ENCODE measurements around the gene TMEM92.

Gene TMEM92

DNA sequence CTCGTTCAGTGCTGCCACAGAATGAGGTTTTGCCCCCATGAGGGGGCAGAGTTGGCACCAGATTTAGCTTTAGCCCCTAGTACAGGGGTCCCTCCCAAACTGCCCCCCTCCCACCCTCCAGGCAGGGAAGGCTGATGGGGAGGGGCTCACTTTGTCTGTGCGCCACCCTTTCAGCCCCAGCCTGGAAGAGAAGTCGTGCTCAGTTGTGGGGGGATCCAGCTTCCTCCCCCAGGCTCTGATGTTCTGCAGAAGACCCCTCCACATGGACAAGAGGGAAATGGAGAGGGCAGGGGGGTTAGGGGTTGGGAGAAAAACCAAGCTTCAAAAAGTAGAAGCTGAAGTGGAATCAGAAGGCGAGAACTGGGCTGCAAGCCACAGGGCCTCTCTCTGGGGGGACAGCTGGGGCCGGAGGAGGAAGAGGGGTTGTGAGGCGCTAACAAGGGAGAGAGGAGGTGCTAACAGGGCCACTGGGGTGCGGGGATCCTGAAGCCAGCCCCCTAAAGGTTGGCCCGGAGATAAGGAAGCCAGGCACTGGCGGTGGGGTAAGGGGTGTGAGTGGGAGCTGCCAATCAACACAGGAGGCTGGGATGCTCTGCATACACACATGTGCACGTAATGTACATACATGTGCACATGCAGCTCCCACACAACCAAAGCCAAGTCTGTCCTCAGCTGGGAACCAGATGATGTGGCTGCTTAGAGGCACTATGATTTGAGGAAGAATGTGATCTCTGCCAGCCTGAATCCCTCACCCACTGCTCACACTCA lies 7.0 kb upstream of the TMEM92 start:
- TF ChIP-seq, protein P1, sequence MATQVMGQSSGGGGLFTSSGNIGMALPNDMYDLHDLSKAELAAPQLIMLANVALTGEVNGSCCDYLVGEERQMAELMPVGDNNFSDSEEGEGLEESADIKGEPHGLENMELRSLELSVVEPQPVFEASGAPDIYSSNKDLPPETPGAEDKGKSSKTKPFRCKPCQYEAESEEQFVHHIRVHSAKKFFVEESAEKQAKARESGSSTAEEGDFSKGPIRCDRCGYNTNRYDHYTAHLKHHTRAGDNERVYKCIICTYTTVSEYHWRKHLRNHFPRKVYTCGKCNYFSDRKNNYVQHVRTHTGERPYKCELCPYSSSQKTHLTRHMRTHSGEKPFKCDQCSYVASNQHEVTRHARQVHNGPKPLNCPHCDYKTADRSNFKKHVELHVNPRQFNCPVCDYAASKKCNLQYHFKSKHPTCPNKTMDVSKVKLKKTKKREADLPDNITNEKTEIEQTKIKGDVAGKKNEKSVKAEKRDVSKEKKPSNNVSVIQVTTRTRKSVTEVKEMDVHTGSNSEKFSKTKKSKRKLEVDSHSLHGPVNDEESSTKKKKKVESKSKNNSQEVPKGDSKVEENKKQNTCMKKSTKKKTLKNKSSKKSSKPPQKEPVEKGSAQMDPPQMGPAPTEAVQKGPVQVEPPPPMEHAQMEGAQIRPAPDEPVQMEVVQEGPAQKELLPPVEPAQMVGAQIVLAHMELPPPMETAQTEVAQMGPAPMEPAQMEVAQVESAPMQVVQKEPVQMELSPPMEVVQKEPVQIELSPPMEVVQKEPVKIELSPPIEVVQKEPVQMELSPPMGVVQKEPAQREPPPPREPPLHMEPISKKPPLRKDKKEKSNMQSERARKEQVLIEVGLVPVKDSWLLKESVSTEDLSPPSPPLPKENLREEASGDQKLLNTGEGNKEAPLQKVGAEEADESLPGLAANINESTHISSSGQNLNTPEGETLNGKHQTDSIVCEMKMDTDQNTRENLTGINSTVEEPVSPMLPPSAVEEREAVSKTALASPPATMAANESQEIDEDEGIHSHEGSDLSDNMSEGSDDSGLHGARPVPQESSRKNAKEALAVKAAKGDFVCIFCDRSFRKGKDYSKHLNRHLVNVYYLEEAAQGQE (IDR thresholded peaks at IDR 0.05; ENCODE audit: insufficient read depth in 1 of 2, low read depth in 2 of 2, low read length in 2 of 2) = no peak
- no peak for TF ChIP-seq POLR2AphosphoS5 (IDR thresholded peaks at IDR 0.05; ENCODE audit: low read depth, low read length)
- no peak for TF ChIP-seq TAF1 (IDR thresholded peaks at IDR 0.05; ENCODE audit: borderline replicate concordance, insufficient read depth, low read length)
- no peak for TF ChIP-seq FOXP2 (optimal IDR thresholded peaks at IDR 0.05; ENCODE audit: borderline replicate concordance, extremely low read depth, extremely low read length, insufficient read depth)
- no peak for TF ChIP-seq SIN3A (IDR thresholded peaks at IDR 0.05; ENCODE audit: borderline replicate concordance, insufficient read depth, low read length)

- TF ChIP-seq SIN3A (IDR thresholded peaks at IDR 0.05; ENCODE audit: borderline replicate concordance, insufficient read depth, low read length) (no peak), TAF1 (IDR thresholded peaks at IDR 0.05; ENCODE audit: borderline replicate concordance, insufficient read depth, low read length) (no peak), FOXP2 (optimal IDR thresholded peaks at IDR 0.05; ENCODE audit: borderline replicate concordance, extremely low read depth, extremely low read length, insufficient read depth) (no peak), POLR2AphosphoS5 (IDR thresholded peaks at IDR 0.05; ENCODE audit: low read depth, low read length) (no peak)
- TF ChIP-seq, protein P1 (IDR thresholded peaks at IDR 0.05; ENCODE audit: insufficient read depth in 1 of 2, low read depth in 2 of 2, low read length in 2 of 2) = no peak
Observed at GRCh38 chr17:50268026-50268425, 6.2 kb upstream of the TMEM92 start.

DNA sequence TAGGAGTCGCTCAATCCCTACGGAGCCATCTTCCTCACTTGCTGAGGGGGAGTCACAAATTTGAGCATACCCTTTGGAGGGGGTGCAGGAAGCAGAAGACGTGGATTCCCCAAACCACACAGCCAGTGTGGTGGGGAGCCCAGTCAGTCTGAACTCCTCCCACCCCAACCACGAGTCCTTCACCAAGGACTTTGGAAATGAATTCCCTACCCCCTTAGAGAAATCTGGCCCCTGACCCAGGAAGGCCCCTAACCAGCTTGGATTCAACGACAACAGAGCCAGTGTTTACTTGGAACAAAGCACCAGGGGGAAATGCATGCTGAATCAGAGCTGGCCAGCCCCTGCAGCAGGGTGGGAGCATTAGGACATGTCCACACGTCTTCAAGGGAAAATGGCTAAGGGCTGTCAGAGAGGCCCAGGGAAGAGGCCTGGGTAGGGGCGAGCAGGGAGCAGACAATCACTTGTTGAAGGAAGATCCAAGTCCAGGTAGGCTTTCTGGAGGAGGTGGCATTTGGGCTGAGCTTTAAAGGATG lies 5.5 kb upstream of the TMEM92 start:
- no peak for TF ChIP-seq POLR2AphosphoS5 (IDR thresholded peaks at IDR 0.05; ENCODE audit: low read depth, low read length)
- TF ChIP-seq, protein P1 (IDR thresholded peaks at IDR 0.05; ENCODE audit: insufficient read depth in 1 of 2, low read depth in 2 of 2, low read length in 2 of 2) = no peak
- TF ChIP-seq SIN3A (IDR thresholded peaks at IDR 0.05; ENCODE audit: borderline replicate concordance, insufficient read depth, low read length) = no peak
- TF ChIP-seq FOXP2 (optimal IDR thresholded peaks at IDR 0.05; ENCODE audit: borderline replicate concordance, extremely low read depth, extremely low read length, insufficient read depth) = no peak
- no peak for TF ChIP-seq TAF1 (IDR thresholded peaks at IDR 0.05; ENCODE audit: borderline replicate concordance, insufficient read depth, low read length)

DNA sequence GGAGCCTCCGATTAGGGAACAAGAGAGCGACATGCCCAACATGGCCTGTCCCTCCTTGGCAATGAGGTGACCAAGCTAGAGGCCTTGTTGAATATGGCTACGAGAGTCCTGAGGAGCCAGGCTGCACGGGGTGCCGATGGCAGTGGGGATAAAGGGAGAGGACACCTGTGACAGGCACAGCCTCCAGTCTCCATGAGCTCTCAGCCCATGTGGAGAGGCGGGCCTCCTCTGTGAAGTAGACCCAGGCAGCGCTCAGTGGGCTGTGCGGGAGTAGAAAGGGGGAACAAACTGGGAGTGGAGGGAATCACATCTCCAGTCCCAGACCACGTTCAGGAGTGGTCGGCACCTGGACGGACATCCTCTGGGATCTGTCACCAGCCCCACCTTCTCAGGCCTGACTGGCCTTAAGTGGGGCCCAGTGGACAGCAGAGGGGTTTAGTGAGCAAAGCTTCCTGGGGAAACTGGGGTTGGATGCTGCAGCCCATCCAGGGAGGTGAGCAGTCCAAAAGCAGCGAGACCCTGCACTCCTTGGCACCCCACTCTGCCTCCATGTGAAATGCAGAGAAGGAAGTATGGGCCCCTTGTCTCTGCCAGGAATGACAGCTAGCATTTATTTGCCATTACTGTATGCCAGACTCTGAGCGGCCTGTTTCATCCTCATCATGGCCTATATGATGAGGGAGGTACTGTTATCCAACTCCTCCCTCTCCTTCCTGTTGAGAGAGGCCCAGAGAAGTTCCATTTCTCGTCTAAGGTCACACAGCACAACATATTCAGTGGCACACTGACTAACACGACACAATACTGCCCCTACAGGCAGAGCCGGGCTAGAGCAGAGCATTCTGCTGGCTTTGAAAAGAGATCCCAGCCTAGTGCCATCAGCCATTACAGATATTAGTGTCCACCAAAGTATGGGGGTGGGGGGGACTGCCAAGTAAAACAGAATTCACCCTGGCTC lies 4.5 kb upstream of the TMEM92 start:
- TF ChIP-seq POLR2AphosphoS5 (IDR thresholded peaks at IDR 0.05; ENCODE audit: low read depth, low read length) (no peak), FOXP2 (optimal IDR thresholded peaks at IDR 0.05; ENCODE audit: borderline replicate concordance, extremely low read depth, extremely low read length, insufficient read depth) (no peak), TAF1 (IDR thresholded peaks at IDR 0.05; ENCODE audit: borderline replicate concordance, insufficient read depth, low read length) (no peak), SIN3A (IDR thresholded peaks at IDR 0.05; ENCODE audit: borderline replicate concordance, insufficient read depth, low read length) (no peak)
- TF ChIP-seq, protein P1 (IDR thresholded peaks at IDR 0.05; ENCODE audit: insufficient read depth in 1 of 2, low read depth in 2 of 2, low read length in 2 of 2) = no peak
